Lower leg skin (tissue), 3 donors: ENCODE results near the gene USP7.

ENCODE experiments used
- CTCF ChIP-seq, 3 donors: fragments of 450-650 bp; IDR thresholded peaks; one replicate each; pipeline ENCODE4 v1.5.1; 2016; ENCODE audit warnings: antibody characterized with exemption in 3 of 3, mild to moderate bottlenecking in 3 of 3, moderate library complexity in 2 of 3
- POLR2A ChIP-seq, 2 donors: fragments of 450-650 bp; IDR thresholded peaks; one replicate each; pipeline ENCODE4 v1.6.1; 2016 to 2017; ENCODE audit warnings: antibody characterized with exemption in 2 of 2, mild to moderate bottlenecking in 1 of 2, moderate library complexity in 1 of 2

GRCh38 chr16:8866118-8866883 lies 97.4 kb downstream of the USP7 start:
- no peak for TF ChIP-seq CTCF (IDR thresholded peaks at IDR 0.05)
- no peak for TF ChIP-seq POLR2A (IDR thresholded peaks at IDR 0.05)
